Measurements from ENCODE around the gene EGLN2. TPM values are rescaled to one million over a fixed set of nuclear protein-coding genes. Genes with fewer than 3 reads are reported as not detected.

EGLN2 gene
- total and polyA plus RNA-seq, 10 of the 15 experiments (the other 5 are each of a cell fraction or from before 2014, with no cell fraction given) = 8.6 to 93.0 (median 66.8) TPM

- TF ChIP-seq MXI1 (IDR thresholded peaks at IDR 0.05; ENCODE audit: low read depth, low read length) = peak; percentile 45
- TF ChIP-seq SMARCA5 (IDR thresholded peaks at IDR 0.05) = peak; percentile 98
- no peak for TF ChIP-seq SRF (IDR thresholded peaks at IDR 0.05; ENCODE audit: low read depth in 2 of 2, low read length in 2 of 2)
- no peak; the same call in 1 of the 2 replicates for TF ChIP-seq TBL1XR1 (IDR thresholded peaks at IDR 0.05; ENCODE audit: low read depth, low read length)
- TF ChIP-seq CHD2 (IDR thresholded peaks at IDR 0.05; ENCODE audit: borderline replicate concordance, low read depth, low read length) = no peak
- peak; percentile 93 for TF ChIP-seq POLR2AphosphoS5 (IDR thresholded peaks at IDR 0.05; ENCODE audit: low read length)
- TF ChIP-seq ZBTB4 (CRISPR knock-in tag; IDR thresholded peaks at IDR 0.05) = no peak
- TF ChIP-seq IKZF2 (IDR thresholded peaks at IDR 0.05) = no peak
- peak; percentile 88; the same call in 1 of the 2 replicates for TF ChIP-seq CHD1 (IDR thresholded peaks at IDR 0.05; ENCODE audit: low read depth, low read length)
- TF ChIP-seq RELB (IDR thresholded peaks at IDR 0.05; ENCODE audit: low read depth) = no peak
- TF ChIP-seq ZNF687 (IDR thresholded peaks at IDR 0.05) = no peak; the same call in 1 of the 2 replicates
- no peak; the same call in 1 of the 2 replicates for TF ChIP-seq LARP7 (IDR thresholded peaks at IDR 0.05)
Observed at GRCh38 chr19:40777645-40777936, 21.4 kb upstream of the EGLN2 start (continued).
